IMR-90 (cell line): Measurements from ENCODE around the gene SLC48A1. TPM values are rescaled to one million over a fixed set of nuclear protein-coding genes. Genes with fewer than 3 reads are reported as not detected.

Experiments
- ATAC-seq: fragments of 200-7000 bp; cut with Tn5 transposase; 2 replicates; pipeline ENCODE4 v1.9.1; 2020; ENCODE audit warnings: low read depth, mild to moderate bottlenecking, moderate library complexity
- BruUV-seq: library from RNA; stranded (reverse); fragments of 400-500 nt; replicated peaks from 2 replicates; lab custom pipeline; 2021; lab: Mats Ljungman, UMichigan
- CTCF ChIA-PET: fragments of 300-600 bp; formaldehyde crosslinking; extraction: SDS; loops from one replicate; lab custom pipeline; 2021; ENCODE audit warnings: antibody characterized with exemption; lab: Yijun Ruan, JAX
- POLR2A ChIA-PET: fragments of 300-600 bp; sonication (Branson Sonifier 250); formaldehyde crosslinking; loops from one replicate; lab custom pipeline; 2022; ENCODE audit warnings: antibody characterized with exemption; ENCODE audit not compliant: unreplicated experiment; lab: Charles Lee
- DNase-seq: peaks from one replicate; pipeline ENCODE4 v3.0.0; 2013
- H2AFZ ChIP-seq: replicated peaks from 2 replicates; pipeline ENCODE3; 2013; ENCODE audit warnings: low read length, mild to moderate bottlenecking; ENCODE audit not compliant: poor library complexity
- H2AK5ac ChIP-seq: 2 replicates; pipeline ENCODE4 v1.6.1; 2013; ENCODE audit warnings: low read depth, low read length, inconsistent platforms
- H2AK9ac ChIP-seq: replicated peaks from 2 replicates; pipeline ENCODE3; 2013; ENCODE audit warnings: mild to moderate bottlenecking, low read depth, low read length, moderate library complexity; ENCODE audit not compliant: poor library complexity
- H2BK120ac ChIP-seq: 2 replicates; pipeline ENCODE4 v1.6.1; 2013; ENCODE audit warnings: low read depth, low read length, inconsistent platforms
- H2BK15ac ChIP-seq: 3 replicates; pipeline ENCODE4 v1.6.1; 2013; ENCODE audit warnings: low read depth, low read length, inconsistent platforms
- H2BK20ac ChIP-seq: 2 replicates; pipeline ENCODE4 v1.6.1; 2013; ENCODE audit warnings: low read depth, mild to moderate bottlenecking, inconsistent platforms, low read length, moderate library complexity
- H2BK5ac ChIP-seq: 2 replicates; pipeline ENCODE4 v1.6.1; 2013; ENCODE audit warnings: mild to moderate bottlenecking, low read depth, low read length, inconsistent platforms; ENCODE audit not compliant: poor library complexity, severe bottlenecking
- H3K14ac ChIP-seq: replicated peaks from 2 replicates; pipeline ENCODE4 v1.6.1; 2013; ENCODE audit warnings: low read depth, low read length, inconsistent platforms
- H3K18ac ChIP-seq: 2 replicates; pipeline ENCODE4 v1.6.1; 2013; ENCODE audit warnings: low read depth, low read length, control low read depth
- H3K23ac ChIP-seq: 2 replicates; pipeline ENCODE4 v1.6.1; 2013; ENCODE audit warnings: low read depth, low read length, inconsistent platforms
- H3K27ac ChIP-seq: 2 replicates; pipeline ENCODE4 v1.5.1; 2013; ENCODE audit warnings: mild to moderate bottlenecking, control low read depth, low read length; ENCODE audit not compliant: insufficient read depth
- H3K27me3 ChIP-seq: 2 replicates; pipeline ENCODE4 v1.6.1; 2013; ENCODE audit warnings: low read length; ENCODE audit not compliant: control insufficient read depth, insufficient read depth
- H3K36me3 ChIP-seq: 2 replicates; pipeline ENCODE4 v1.6.1; 2013; ENCODE audit warnings: low read length, mixed read lengths; ENCODE audit not compliant: control insufficient read depth, insufficient read depth
- H3K4ac ChIP-seq: 2 replicates; pipeline ENCODE4 v1.6.1; 2013; ENCODE audit warnings: low read depth, low read length, inconsistent platforms
- H3K4me1 ChIP-seq: 2 replicates; pipeline ENCODE4 v1.6.1; 2013; ENCODE audit warnings: low read length, mixed read lengths; ENCODE audit not compliant: control insufficient read depth, insufficient read depth
- H3K4me2 ChIP-seq: 2 replicates; pipeline ENCODE4 v1.6.1; 2013; ENCODE audit warnings: low read depth, mild to moderate bottlenecking, control low read depth, low read length, moderate library complexity
- H3K4me3 ChIP-seq: 2 replicates; pipeline ENCODE4 v1.5.1; 2013; ENCODE audit warnings: low read depth, mild to moderate bottlenecking, control low read depth, low read length, moderate library complexity; ENCODE audit not compliant: insufficient read depth
- H3K56ac ChIP-seq: 2 replicates; pipeline ENCODE4 v1.6.1; 2013; ENCODE audit warnings: low read length, inconsistent platforms; ENCODE audit not compliant: insufficient read depth; ENCODE audit errors: extremely low read depth
- H3K79me1 ChIP-seq, 2 experiments: 2 replicates each; pipeline ENCODE4 v1.6.1; 2013; ENCODE audit warnings: low read length in 2 of 2, inconsistent platforms in 1 of 2, low read depth in 1 of 2
- H3K9ac ChIP-seq: 2 replicates; pipeline ENCODE4 v1.6.1; 2013; ENCODE audit warnings: low read depth, low read length, control low read depth
- H3K9me1 ChIP-seq: 2 replicates; pipeline ENCODE4 v1.6.1; 2013; ENCODE audit warnings: low read length, inconsistent platforms; ENCODE audit not compliant: insufficient read depth
- H3K9me3 ChIP-seq: 2 replicates; pipeline ENCODE4 v1.6.1; 2013; ENCODE audit warnings: low read length; ENCODE audit not compliant: control insufficient read depth, insufficient read depth
- H4K20me1 ChIP-seq: 2 replicates; pipeline ENCODE4 v1.6.1; 2013; ENCODE audit warnings: low read length, inconsistent platforms; ENCODE audit not compliant: insufficient read depth
- H4K5ac ChIP-seq: 2 replicates; pipeline ENCODE4 v1.6.1; 2013; ENCODE audit warnings: mild to moderate bottlenecking, low read depth, low read length, control low read depth
- H4K8ac ChIP-seq, 2 experiments: 2 replicates each; pipeline ENCODE4 v1.6.1; 2013; ENCODE audit warnings: low read depth in 2 of 2, low read length in 2 of 2, control low read depth in 1 of 2, inconsistent platforms in 1 of 2
- H4K91ac ChIP-seq: 2 replicates; pipeline ENCODE4 v1.6.1; 2013; ENCODE audit warnings: low read depth, low read length, inconsistent platforms; ENCODE audit not compliant: insufficient read depth
- CEBPB ChIP-seq: IDR thresholded peaks from 2 replicates; pipeline ENCODE4 v1.6.1; 2012; ENCODE audit warnings: low read depth, low read length, improper control_type of control experiment
- CTCF ChIP-seq: conservative IDR thresholded peaks from 2 replicates; pipeline ENCODE4 v1.5.1; 2012; ENCODE audit warnings: mild to moderate bottlenecking, low read depth, low read length, improper control_type of control experiment
- ELK1 ChIP-seq: fragments of 150-350 bp; IDR thresholded peaks from 2 replicates; pipeline ENCODE4 v1.6.1; 2016; ENCODE audit warnings: low read depth, mild to moderate bottlenecking, low read length, moderate library complexity, borderline replicate concordance
- FOS ChIP-seq: fragments of 150-350 bp; IDR thresholded peaks from 2 replicates; pipeline ENCODE4 v1.6.1; 2016; ENCODE audit warnings: low read depth, low read length
- MAFK ChIP-seq: IDR thresholded peaks from 2 replicates; pipeline ENCODE4 v1.6.1; 2012; ENCODE audit warnings: low read depth, low read length, improper control_type of control experiment
- MAZ ChIP-seq: IDR thresholded peaks from 2 replicates; pipeline ENCODE4 v1.6.1; 2012; ENCODE audit warnings: low read depth, mild to moderate bottlenecking, low read length, improper control_type of control experiment, moderate library complexity, borderline replicate concordance
- NFE2L2 ChIP-seq: fragments of 150-350 bp; IDR thresholded peaks from 2 replicates; pipeline ENCODE4 v1.6.1; 2016; ENCODE audit warnings: low read depth, mild to moderate bottlenecking, low read length
- RAD21 ChIP-seq: IDR thresholded peaks from 2 replicates; pipeline ENCODE4 v1.6.1; 2012; ENCODE audit warnings: low read length, improper control_type of control experiment
- RCOR1 ChIP-seq: IDR thresholded peaks from 2 replicates; pipeline ENCODE4 v1.6.1; 2012; ENCODE audit warnings: mild to moderate bottlenecking, low read length, improper control_type of control experiment; ENCODE audit not compliant: insufficient replicate concordance
- SMC3 ChIP-seq: fragments of 150-350 bp; IDR thresholded peaks from 2 replicates; pipeline ENCODE4 v1.6.1; 2016; ENCODE audit warnings: low read depth, mild to moderate bottlenecking, antibody characterized with exemption, low read length, moderate library complexity
- USF2 ChIP-seq: fragments of 150-350 bp; IDR thresholded peaks from 2 replicates; pipeline ENCODE4 v1.6.1; 2017; ENCODE audit warnings: mild to moderate bottlenecking, antibody characterized with exemption, low read length, low read depth
- WGBS, 2 experiments: methylation state at CpG; one replicate each; pipeline versions ENCODE4 v1.1.5 to v1.1.7; 2013; ENCODE audit warnings: missing lambda C conversion rate in 2 of 2; ENCODE audit not compliant: insufficient read length in 1 of 2; ENCODE audit errors: extremely low coverage in 2 of 2; 5-methylcytosine and 5-hydroxymethylcytosine counted together
- dilution Hi-C: fragments of 300-500 bp; cut with HindIII; formaldehyde crosslinking; loops from one replicate; pipeline ENCODE4 v1.14.3; 2018; ENCODE audit warnings: low sequenced_read_pairs; ENCODE audit not compliant: unreplicated experiment
- in situ Hi-C: fragments of 300-500 bp; cut with MboI; formaldehyde crosslinking; loops from 3 replicates; pipeline ENCODE4 v1.14.3; 2019; ENCODE audit warnings: low sequenced_read_pairs, inconsistent platforms, mixed read lengths
- intact Hi-C: fragments of 100-400 bp; cut with micrococcal nuclease; formaldehyde crosslinking; loops from 2 replicates; pipeline ENCODE4 v1.10.0; 2022
- polyA plus RNA-seq, 3 experiments: library from polyadenylated mRNA; depleted of rRNA; stranded (reverse); fragments of >200 nt; gene quantifications; 2 replicates each; pipeline ENCODE4 v1.2.3, GENCODE V29; 2012; ENCODE audit warnings: low replicate concordance in 1 of 3
- total RNA-seq: library from RNA; depleted of rRNA; stranded (reverse); fragments of >200 nt; gene quantifications from 2 replicates; pipeline ENCODE4 v1.2.3, GENCODE V29; 2012

SLC48A1 gene
- total and polyA plus RNA-seq, 2 of the 4 experiments (the other 2 are of a cell fraction) = 4.8 to 5.9 TPM

GRCh38 chr12:47816403-47817271, 43.6 kb downstream of the SLC48A1 start:
- Histone ChIP-seq H3K56ac (no peak overlapping the region), H2AK5ac (peak overlapping the region; percentile 77), H3K9me1 (peaks cover 29% of the 10 kb centered on the region), H3K4ac (peak overlapping the region; percentile 87), H2BK5ac (peak overlapping the region; percentile 79), H2AFZ (peak overlapping the region; percentile 47), H4K91ac (peak overlapping the region; percentile 62), H3K23ac (peak overlapping the region; percentile 83), H3K9ac (peak overlapping the region; percentile 69), H3K27ac (peak overlapping the region; percentile 99), H2BK120ac (peak overlapping the region; percentile 56), H3K36me3 (peaks cover 5% of the 10 kb centered on the region; the same call in 1 of the 2 replicates), H3K4me1 (peaks cover 55% of the 10 kb centered on the region), H4K5ac (peak overlapping the region; percentile 2; the same call in 1 of the 2 replicates), H3K79me1 (peaks cover 14 to 56% of the 10 kb centered on the region in 2 experiments; a peak in 3 of 4 replicates), H3K9me3 (no peaks in the 10 kb centered on the region), H2BK15ac (peak overlapping the region; percentile 63; the same call in 1 of the 3 replicates), H3K4me3 (no peak overlapping the region), H2BK20ac (no peak overlapping the region), H3K18ac (peak overlapping the region; percentile 53; the same call in 1 of the 2 replicates), H4K20me1 (peaks cover 70% of the 10 kb centered on the region), H3K14ac (peak overlapping the region; percentile 48), H3K27me3 (no peaks in the 10 kb centered on the region), H2AK9ac (peak overlapping the region; percentile 84), H3K4me2 (peak overlapping the region; percentile 84), H4K8ac (peak overlapping the region; percentile 28 to 45; a peak in 2 of 4 replicates)
- intact Hi-C loops = no loop called here
- TF ChIP-seq SMC3 (no peak), MAFK (no peak), NFE2L2 (no peak), MAZ (no peak), CTCF (no peak), USF2 (no peak), ELK1 (no peak), FOS (no peak), CEBPB (no peak), RAD21 (no peak), RCOR1 (no peak)
- dilution Hi-C loops = no loop called here
- WGBS, 2 experiments = 10% methylated on average over 2 of the region's 12 CpGs; no CpG with 5 or more reads in 1 of the 2 experiments
- CTCF ChIA-PET = interaction anchor here (0.9 to 1.6 kb wide), 4 partner anchors 9 to 22 kb away, joined by 4 to 6 read pairs (median 4); no protein-coding TSS in a partner anchor
- no peak for ATAC-seq
- in situ Hi-C loops = no loop called here
- BruUV-seq = no TSS peak
- no peak for DNase-seq
- POLR2A ChIA-PET = interaction anchor here (1.7 kb wide), 1 partner anchor 9 kb away, joined by 4 read pairs; no protein-coding TSS in a partner anchor
